Right kidney (tissue), 1 donor: ENCODE measurements around the gene PRDX5.

Experiments
- DNase-seq: peaks from one replicate; pipeline ENCODE4 v3.0.0-alpha.2; 2016

The PRDX5 gene

DNA sequence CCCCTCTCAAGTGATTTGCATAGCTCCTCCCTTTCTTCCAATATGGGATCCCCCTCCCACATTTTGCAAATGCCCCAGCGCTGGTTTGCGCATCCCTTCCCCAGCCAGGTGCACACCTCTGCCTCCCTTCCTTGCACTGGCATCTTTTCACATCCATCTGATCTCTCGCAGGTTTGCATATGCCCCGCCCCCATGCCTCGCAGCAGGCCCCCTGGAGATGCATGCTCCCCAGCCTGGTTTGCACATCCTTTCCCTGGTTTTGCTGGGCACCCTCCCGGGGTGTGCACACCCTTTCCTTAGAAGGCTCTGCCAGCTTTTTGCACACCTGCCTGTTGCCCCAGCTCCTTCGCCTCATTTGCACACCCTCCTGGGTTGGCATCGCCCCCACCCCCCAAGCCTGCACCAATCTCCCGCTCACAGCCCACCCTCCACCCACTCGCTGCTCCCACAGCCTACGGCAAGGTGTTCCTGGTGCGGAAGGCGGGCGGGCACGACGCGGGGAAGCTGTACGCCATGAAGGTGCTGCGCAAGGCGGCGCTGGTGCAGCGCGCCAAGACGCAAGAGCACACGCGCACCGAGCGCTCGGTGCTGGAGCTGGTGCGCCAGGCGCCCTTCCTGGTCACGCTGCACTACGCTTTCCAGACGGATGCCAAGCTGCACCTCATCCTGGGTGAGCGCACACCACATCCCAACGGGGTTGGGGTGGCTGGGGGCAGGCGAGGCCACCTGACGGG, 42.0 kb downstream of the PRDX5 start:
- DNase-seq = no peak

DNA sequence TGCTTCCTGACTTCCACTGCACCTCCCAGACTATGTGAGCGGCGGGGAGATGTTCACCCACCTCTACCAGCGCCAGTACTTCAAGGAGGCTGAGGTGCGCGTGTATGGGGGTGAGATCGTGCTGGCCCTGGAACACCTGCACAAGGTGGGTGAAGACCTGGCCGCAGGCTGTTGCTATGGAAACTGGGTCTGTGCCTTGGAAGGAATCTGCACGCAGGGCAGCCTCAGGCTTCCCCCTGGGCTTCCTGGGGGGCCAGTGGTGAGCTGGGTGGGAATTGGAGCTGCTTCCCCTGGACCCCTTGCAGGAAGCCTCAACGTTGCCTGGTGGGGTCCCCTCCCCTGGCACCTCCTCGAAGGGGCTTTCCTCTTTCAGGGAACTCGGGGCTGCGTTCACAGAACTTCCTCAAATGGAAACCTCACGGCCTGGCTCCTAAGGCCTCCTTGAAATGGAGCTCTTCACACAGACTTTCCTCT, 42.6 kb downstream of the PRDX5 start:
- no peak for DNase-seq

DNA sequence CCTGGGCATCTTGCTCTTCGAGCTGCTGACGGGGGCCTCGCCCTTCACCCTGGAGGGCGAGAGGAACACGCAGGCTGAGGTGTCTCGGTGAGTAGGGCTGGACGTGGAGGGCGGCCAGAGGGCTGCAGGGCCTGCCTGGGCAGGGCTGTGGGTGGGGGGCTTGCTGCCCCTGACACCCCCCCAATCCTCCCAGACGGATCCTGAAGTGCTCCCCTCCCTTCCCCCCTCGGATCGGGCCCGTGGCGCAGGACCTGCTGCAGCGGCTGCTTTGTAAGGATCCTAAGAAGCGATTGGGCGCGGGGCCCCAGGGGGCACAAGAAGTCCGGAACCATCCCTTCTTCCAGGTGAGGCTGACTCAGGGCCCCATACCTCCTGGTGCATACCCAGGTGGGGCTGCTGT, 43.7 kb downstream of the PRDX5 start:
- DNase-seq = no peak

DNA sequence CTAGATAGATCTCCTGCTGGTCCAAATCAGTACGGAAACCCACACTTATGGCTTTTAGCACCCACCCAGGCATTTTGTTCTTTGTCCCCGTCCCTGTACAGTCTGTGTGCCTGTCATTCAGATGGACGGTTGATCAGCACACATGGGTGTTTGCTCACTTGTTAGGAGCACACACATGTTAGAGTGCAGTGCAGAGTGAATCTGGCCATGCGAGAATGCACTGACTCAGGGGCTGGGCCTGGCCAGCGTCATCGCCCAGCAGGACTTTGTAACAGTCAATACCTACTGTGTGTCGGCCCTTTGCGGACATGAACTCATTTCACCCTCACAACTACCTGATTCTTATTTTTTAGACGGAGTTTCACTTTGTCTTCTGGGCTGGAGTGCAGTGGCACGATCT, 44.4 kb downstream of the PRDX5 start:
- no peak for DNase-seq

DNA sequence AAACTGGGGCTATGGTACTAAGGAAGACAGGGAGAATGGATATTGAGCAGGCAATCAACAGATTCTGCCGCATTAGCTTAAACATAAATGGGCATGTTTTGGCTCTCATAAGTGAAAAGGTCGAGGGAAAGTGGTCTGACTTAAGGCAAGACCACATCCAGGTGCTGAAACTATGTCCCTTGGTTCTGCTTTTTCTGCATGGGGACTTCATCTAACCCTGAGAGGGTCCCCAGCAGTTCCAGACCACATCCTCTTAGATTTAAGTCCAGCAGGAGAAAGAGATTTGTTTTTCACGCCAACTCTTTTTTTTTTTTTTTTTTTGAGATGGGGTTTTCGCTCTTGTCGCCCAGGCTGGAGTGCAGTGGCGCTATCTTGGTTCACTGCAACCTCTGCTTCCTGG, 46.5 kb downstream of the PRDX5 start:
- no peak for DNase-seq

DNA sequence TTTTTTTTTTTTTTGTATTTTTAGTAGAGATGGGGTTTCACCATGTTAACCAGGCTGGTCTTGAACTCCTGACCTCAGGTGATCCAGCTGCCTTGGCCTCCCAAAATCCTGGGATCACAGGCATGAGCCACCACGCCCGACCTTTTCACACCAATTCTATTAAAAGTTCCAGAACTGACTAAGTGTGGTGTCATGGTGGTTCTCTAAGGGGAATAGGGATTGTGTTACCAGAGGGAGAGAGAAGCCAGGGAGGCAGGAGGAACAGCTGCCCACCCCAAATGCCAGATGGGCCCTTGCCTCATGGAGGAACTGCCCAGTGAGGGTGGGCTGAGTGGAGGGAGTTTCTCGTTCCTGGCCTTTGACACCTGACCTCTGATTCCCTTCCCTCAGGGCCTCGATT, 47.0 kb downstream of the PRDX5 start:
- DNase-seq = no peak

DNA sequence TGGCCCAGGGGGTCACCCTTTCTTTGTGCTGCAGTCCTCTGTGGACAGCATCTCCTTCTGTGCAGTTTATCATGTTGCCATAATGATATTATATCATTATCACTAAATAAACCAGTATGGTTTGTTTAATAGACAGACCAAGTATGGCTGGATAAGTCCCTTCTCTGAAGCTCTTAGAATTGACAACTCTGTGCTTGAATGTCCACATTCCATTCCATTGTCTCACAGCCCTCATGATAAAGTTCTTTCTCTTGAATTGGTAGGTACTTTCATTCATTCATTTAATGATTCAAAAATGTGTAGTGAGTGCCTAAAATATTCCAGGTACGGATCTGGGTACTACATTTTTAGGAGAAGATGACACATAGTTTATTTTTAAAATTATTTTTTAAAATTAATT, 48.8 kb downstream of the PRDX5 start:
- no peak for DNase-seq

DNA sequence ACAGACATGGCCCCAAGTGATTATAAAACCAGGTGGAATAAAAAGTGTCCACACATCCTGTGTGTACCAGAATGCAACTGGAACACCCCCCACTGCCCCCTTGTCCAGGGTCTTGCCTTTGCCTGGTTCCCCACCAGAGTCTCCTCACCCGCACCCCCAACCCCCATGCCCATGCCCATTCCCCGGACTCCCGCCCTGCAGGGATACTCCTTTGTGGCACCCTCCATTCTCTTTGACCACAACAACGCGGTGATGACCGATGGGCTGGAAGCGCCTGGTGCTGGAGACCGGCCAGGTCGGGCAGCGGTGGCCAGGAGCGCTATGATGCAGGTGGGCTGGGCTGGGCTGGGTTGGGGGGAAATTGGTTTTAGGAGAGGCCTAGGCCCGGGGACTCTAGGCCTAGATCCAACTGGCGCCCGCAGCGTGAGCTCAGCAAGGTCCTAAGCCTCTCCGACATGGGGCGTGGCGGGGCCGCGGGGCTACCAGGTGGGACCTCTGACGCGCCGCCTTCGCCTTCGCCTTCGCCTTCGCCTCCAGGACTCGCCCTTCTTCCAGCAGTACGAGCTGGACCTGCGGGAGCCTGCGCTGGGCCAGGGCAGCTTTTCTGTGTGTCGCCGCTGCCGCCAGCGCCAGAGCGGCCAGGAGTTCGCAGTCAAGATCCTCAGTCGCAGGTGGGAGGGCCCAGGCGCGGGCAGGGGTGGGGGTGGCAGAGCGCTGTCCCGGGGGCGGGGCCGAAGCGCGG, 50.2 kb downstream of the PRDX5 start:
- DNase-seq = no peak

DNA sequence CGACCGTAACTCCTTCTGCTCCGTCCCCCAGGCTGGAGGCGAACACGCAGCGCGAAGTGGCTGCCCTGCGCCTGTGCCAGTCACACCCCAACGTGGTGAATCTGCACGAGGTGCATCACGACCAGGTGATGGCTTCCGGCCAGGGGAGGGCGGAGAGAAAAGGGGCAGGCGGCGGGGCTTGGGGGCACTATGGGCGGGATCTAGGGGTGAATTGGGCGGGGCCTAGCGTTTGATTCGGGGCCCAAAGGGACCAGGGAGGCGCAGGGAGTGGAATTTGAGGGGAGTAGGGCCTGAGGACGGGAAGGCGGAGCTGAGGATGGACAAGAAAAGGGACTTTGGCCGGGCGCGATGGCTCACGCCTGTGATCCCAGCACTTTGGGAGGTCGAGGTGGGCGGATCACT, 50.8 kb downstream of the PRDX5 start:
- DNase-seq = no peak

DNA sequence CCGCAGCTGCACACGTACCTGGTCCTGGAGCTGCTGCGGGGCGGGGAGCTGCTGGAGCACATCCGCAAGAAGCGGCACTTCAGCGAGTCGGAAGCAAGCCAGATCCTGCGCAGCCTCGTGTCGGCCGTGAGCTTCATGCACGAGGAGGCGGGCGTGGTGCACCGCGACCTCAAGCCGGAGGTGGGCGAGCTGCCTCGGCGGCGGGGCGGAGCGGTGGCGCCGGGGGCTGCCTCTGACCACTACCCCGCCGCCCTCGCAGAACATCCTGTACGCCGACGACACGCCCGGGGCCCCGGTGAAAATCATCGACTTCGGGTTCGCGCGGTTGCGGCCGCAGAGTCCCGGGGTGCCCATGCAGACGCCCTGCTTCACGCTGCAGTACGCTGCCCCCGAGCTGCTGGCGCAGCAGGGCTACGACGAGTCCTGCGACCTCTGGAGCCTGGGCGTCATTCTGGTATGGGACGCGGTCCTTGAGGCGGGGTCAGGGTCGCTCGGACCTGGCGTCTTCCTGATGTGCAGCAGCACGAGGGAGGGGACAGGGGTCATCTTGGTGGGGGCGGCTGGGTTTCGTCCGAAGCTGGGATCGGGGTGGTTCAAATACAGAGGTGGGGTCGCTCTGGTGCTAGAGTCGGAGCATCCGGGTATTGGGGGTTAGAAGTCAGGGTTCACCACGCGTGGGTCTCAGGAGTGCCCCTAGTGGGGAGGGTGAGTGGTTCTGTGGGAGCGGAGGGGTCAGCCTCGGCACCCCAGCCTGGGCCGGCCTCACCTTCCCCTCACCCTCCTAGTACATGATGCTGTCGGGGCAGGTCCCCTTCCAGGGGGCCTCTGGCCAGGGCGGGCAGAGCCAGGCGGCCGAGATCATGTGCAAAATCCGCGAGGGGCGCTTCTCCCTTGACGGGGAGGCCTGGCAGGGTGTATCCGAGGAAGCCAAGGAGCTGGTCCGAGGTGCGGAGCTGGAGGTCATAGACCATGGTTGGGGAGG, 51.8 kb downstream of the PRDX5 start:
- no peak for DNase-seq

DNA sequence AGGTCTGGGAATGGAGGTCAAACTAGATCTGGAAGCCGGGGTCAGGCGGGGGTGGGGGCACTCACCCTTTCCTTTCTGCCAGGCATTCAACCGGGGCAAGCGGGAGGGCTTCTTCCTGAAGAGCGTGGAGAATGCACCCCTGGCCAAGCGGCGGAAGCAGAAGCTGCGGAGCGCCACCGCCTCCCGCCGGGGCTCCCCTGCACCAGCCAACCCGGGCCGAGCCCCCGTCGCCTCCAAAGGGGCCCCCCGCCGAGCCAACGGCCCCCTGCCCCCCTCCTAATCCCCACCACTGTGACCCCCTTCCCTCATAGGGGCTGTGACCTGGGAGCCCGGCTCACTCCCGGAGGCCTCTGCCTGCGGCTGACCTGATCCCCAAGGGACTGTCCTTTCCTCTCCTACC, 53.3 kb downstream of the PRDX5 start:
- DNase-seq = no peak
